GM12874 (cell line): ENCODE measurements around the gene SPTB.

Source experiments
- CTCF ChIP-seq: IDR thresholded peaks from 2 replicates; pipeline ENCODE4 v1.5.1; 2011; ENCODE audit warnings: low read depth, mild to moderate bottlenecking, control low read depth, low read length, moderate library complexity; ENCODE audit not compliant: insufficient read depth

The SPTB gene

GRCh38 chr14:64763085-64763782 lies 116.5 kb downstream of the SPTB start:
- no peak for TF ChIP-seq CTCF

- no peak for TF ChIP-seq CTCF
These were observed 117.4 kb downstream of the SPTB start for GRCh38 chr14:64762044-64763034.

- TF ChIP-seq CTCF = no peak
These were observed 118.2 kb downstream of the SPTB start for GRCh38 chr14:64761441-64762043.

- no peak for TF ChIP-seq CTCF
These were observed 118.8 kb downstream of the SPTB start for GRCh38 chr14:64760916-64761315.

GRCh38 chr14:64760146-64760755 lies 119.5 kb downstream of the SPTB start:
- peak; percentile 85 for TF ChIP-seq CTCF

- no peak for TF ChIP-seq CTCF
These were observed 120.2 kb downstream of the SPTB start for GRCh38 chr14:64759555-64759938.
